CD8-positive, alpha-beta memory T cell (primary cell): Measurements from ENCODE around the gene EFCAB5. TPM values are rescaled to one million over a fixed set of nuclear protein-coding genes. Genes with fewer than 3 reads are reported as not detected.
"Not testable (repeated sequence)": the region's sequence is repeated elsewhere in the genome, so short reads cannot be mapped to it uniquely, and the experiment has no call there.

Source experiments
- CTCF ChIA-PET: fragments of 350-600 bp; sonication (Branson Sonifier 250); formaldehyde crosslinking; loops from one replicate; lab custom pipeline; 2021; ENCODE audit warnings: antibody characterized with exemption; lab: Charles Lee
- POLR2A ChIA-PET: fragments of 350-600 bp; sonication (Branson Sonifier 250); formaldehyde crosslinking; loops from one replicate; lab custom pipeline; 2021; ENCODE audit warnings: antibody characterized with exemption; lab: Charles Lee
- DNase-seq, 5 donors: peaks; one replicate each; pipeline versions ENCODE4 v3.0.0 to v3.0.0-alpha.2; 2020 to 2022; ENCODE audit warnings: mixed read lengths in 1 of 5
- H3K27ac ChIP-seq: one replicate; pipeline ENCODE4 v1.7.0; 2013; ENCODE audit warnings: low read depth, mild to moderate bottlenecking, low read length, moderate library complexity
- H3K27me3 ChIP-seq: 2 replicates; pipeline ENCODE4 v1.7.0; 2013; ENCODE audit warnings: low read length, mild to moderate bottlenecking; ENCODE audit not compliant: insufficient read depth, poor library complexity, severe bottlenecking
- H3K36me3 ChIP-seq: 2 replicates; pipeline ENCODE4 v1.7.0; 2013; ENCODE audit warnings: mild to moderate bottlenecking, low read length, moderate library complexity; ENCODE audit not compliant: insufficient read depth
- H3K4me1 ChIP-seq: 2 replicates; pipeline ENCODE4 v1.7.0; 2013; ENCODE audit warnings: mild to moderate bottlenecking, low read length, moderate library complexity; ENCODE audit not compliant: insufficient read depth
- H3K4me3 ChIP-seq: 2 replicates; pipeline ENCODE4 v1.7.0; 2013; ENCODE audit warnings: mild to moderate bottlenecking, low read length
- H3K9me3 ChIP-seq: 2 replicates; pipeline ENCODE4 v1.7.0; 2013; ENCODE audit warnings: mild to moderate bottlenecking, low read length
- H3K27ac Mint-ChIP-seq, 8 donors: one replicate each; pipeline ENCODE4 v1.8.0; 2020 to 2021; ENCODE audit warnings: mixed read lengths in 8 of 8, mild to moderate bottlenecking in 6 of 8, inconsistent platforms in 3 of 8, moderate library complexity in 3 of 8
- H3K27me3 Mint-ChIP-seq, 2 donors: one replicate each; pipeline ENCODE4 v1.8.0; 2020 to 2021; ENCODE audit warnings: mixed read lengths in 2 of 2, mild to moderate bottlenecking in 1 of 2, moderate library complexity in 1 of 2
- H3K36me3 Mint-ChIP-seq, 3 donors: one replicate each; pipeline ENCODE4 v1.8.0; 2020 to 2021; ENCODE audit warnings: mixed read lengths in 3 of 3, inconsistent platforms in 1 of 3, mild to moderate bottlenecking in 1 of 3
- H3K4me1 Mint-ChIP-seq, 3 donors: one replicate each; pipeline ENCODE4 v1.8.0; 2020 to 2021; ENCODE audit warnings: mixed read lengths in 3 of 3, inconsistent platforms in 1 of 3, mild to moderate bottlenecking in 1 of 3
- H3K4me3 Mint-ChIP-seq, 7 donors: one replicate each; pipeline ENCODE4 v1.8.0; 2020 to 2021; ENCODE audit warnings: mixed read lengths in 7 of 7, mild to moderate bottlenecking in 6 of 7, moderate library complexity in 4 of 7, inconsistent platforms in 2 of 7
- H3K9me3 Mint-ChIP-seq, 5 donors: one replicate each; pipeline ENCODE4 v1.8.0; 2020 to 2022; ENCODE audit warnings: mixed read lengths in 5 of 5, mild to moderate bottlenecking in 3 of 5, moderate library complexity in 2 of 5, inconsistent platforms in 1 of 5
- polyA plus RNA-seq: library from polyadenylated mRNA; unstranded; fragments of 300-500 nt; fragmentation: Illumina TruSeq; gene quantifications from one replicate; pipeline ENCODE4 v1.2.3, GENCODE V29; 2021
- total RNA-seq, 2 experiments: library from RNA; stranded (reverse); gene quantifications; one replicate each; pipeline ENCODE4 v1.2.3, GENCODE V29; 2021

The EFCAB5 gene
- total and polyA plus RNA-seq, 3 experiments from 2014 or later = 0.58 to 1.2 (median 0.84) TPM

DNA sequence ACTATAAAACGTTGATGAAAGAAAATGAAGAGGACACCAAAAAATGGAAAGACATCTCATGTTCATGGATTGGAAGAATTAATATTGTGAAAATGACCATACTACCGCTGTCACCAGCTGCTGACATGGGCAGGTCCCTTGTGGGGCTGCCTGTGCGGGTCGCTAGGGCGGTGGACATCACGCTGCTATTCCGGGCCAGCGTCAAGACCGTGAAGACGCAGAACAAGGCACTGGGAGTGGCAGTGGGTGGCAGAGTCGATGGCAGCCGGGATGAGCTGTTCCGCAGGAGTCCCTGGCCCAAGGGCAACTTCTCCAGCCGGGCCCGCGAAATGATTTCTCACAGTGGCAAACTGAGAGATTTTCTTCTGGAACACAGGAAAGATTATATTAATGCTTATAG is 127.0 kb downstream of the EFCAB5 start:
- no peak overlapping the region for H3K4me3 ChIP-seq
- no peak for DNase-seq
- no peak overlapping the region for H3K27ac Mint-ChIP-seq
- peaks cover 14% of the 10 kb centered on the region for H3K9me3 ChIP-seq
- no peaks in the 10 kb centered on the region for H3K4me1 Mint-ChIP-seq
- ChIA-PET POLR2A (no interaction called here), CTCF (interaction anchor here (0.9 kb wide), 1 partner anchor 25 kb away, joined by 3 read pairs; no protein-coding TSS in a partner anchor)
- H3K36me3 Mint-ChIP-seq = peaks cover 3 to 27% (median 3%) of the 10 kb centered on the region in 3 donors
- H3K27me3 Mint-ChIP-seq = peaks cover 27 to 43% of the 10 kb centered on the region in 2 donors
- H3K9me3 Mint-ChIP-seq = peaks cover 25 to 34% (median 31%) of the 10 kb centered on the region in 5 donors
- no peaks in the 10 kb centered on the region for H3K4me1 ChIP-seq
- H3K36me3 ChIP-seq = no peaks in the 10 kb centered on the region
- H3K27ac ChIP-seq = no peak overlapping the region
- no peaks in the 10 kb centered on the region for H3K27me3 ChIP-seq
- no peak overlapping the region for H3K4me3 Mint-ChIP-seq

DNA sequence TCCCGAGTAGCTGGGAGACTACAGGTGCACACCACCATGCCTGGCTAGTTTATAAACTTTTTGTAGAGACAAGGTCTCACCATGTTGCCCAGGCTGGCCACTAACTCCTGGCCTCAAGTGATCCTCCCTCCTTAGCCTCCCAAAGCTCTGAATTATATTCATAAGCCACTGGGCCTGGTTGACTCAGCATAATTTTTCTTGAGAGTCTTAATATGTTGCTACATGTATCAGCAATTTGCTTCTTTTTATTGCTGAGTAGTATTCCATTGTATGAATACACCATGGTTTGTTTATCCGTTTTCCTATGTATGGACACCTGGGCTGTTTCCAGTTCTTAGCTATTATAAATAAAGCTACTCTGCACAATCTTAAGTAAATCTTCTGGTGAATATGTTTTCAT is 132.8 kb downstream of the EFCAB5 start:
- Histone ChIP-seq H3K27ac (no peak overlapping the region), H3K36me3 (no peaks in the 10 kb centered on the region), H3K9me3 (no peaks in the 10 kb centered on the region), H3K27me3 (peaks cover 3% of the 10 kb centered on the region), H3K4me1 (no peaks in the 10 kb centered on the region), H3K4me3 (no peak overlapping the region)
- no peaks in the 10 kb centered on the region for H3K9me3 Mint-ChIP-seq
- no peak overlapping the region for H3K27ac Mint-ChIP-seq
- peaks cover 14 to 28% of the 10 kb centered on the region in 2 donors for H3K27me3 Mint-ChIP-seq
- H3K4me1 Mint-ChIP-seq = no peaks in the 10 kb centered on the region
- H3K4me3 Mint-ChIP-seq = no peak overlapping the region
- H3K36me3 Mint-ChIP-seq = no peaks in the 10 kb centered on the region
- ChIA-PET POLR2A (no interaction called here), CTCF (no interaction called here)
- no peak for DNase-seq

DNA sequence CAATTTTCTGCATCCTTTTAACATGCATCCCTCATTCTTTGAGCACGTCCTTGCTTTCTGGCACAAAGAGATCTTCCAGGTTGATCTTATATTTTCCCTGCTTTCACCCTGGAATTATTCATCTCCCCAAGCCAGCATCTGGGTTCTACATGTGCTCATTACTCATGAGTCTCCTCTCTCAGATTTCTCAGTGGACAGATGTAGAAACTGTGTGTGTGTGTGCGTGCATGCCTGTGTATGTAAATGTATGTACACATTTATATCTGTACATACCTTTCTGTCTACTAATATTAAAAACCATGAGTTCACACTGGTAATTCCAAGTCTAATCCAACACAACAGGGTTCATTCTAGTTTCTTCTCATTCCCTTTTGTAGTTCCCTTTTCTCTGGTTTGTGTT is 133.3 kb downstream of the EFCAB5 start:
- H3K27me3 ChIP-seq = peaks cover 3% of the 10 kb centered on the region
- H3K27me3 Mint-ChIP-seq = peaks cover 10 to 28% of the 10 kb centered on the region in 2 donors
- no peaks in the 10 kb centered on the region for H3K9me3 ChIP-seq
- no peaks in the 10 kb centered on the region for H3K36me3 Mint-ChIP-seq
- ChIA-PET CTCF (no interaction called here), POLR2A (no interaction called here)
- H3K4me1 Mint-ChIP-seq = no peaks in the 10 kb centered on the region
- H3K9me3 Mint-ChIP-seq = no peaks in the 10 kb centered on the region
- no peak overlapping the region for H3K4me3 Mint-ChIP-seq
- DNase-seq = no peak
- H3K4me3 ChIP-seq = no peak overlapping the region
- H3K27ac Mint-ChIP-seq = peak overlapping the region in 1 of 8 donors; percentile 22
- H3K27ac ChIP-seq = no peak overlapping the region
- no peaks in the 10 kb centered on the region for H3K4me1 ChIP-seq
- no peaks in the 10 kb centered on the region for H3K36me3 ChIP-seq

DNA sequence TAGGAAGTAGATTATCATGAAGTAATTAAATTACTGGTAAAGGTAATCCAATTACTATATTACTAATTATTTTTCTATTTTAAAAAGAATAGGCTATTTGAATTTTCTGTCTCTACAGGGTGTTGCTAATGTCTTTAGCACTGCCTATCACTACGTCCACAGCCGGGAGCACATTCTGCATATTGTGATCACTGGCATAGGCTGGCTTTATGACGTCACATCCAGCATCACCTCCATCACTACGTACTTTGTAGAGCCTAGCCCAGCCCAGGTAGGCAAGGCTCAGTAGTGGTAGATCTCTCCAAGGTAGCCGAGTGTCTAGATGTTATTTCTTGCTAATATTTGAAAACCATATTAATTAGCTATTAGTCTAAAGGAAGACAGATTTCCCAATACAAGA is 141.3 kb downstream of the EFCAB5 start:
- ChIA-PET POLR2A (no interaction called here), CTCF (interaction anchor here (2.1 kb wide), 1 partner anchor 11 kb away, joined by 10 read pairs; no protein-coding TSS in a partner anchor)
- H3K4me1 ChIP-seq = no peaks in the 10 kb centered on the region
- H3K36me3 Mint-ChIP-seq = no peaks in the 10 kb centered on the region
- peaks cover 0 to 2% (median 0%) of the 10 kb centered on the region in 5 donors for H3K9me3 Mint-ChIP-seq
- peaks cover 9 to 33% of the 10 kb centered on the region in 2 donors for H3K27me3 Mint-ChIP-seq
- H3K36me3 ChIP-seq = no peaks in the 10 kb centered on the region
- no peaks in the 10 kb centered on the region for H3K4me1 Mint-ChIP-seq
- no peaks in the 10 kb centered on the region for H3K9me3 ChIP-seq
- H3K27me3 ChIP-seq = no peaks in the 10 kb centered on the region
- no peak overlapping the region for H3K4me3 ChIP-seq
- no peak for DNase-seq
- no peak overlapping the region for H3K4me3 Mint-ChIP-seq
- H3K27ac Mint-ChIP-seq = no peak overlapping the region
- no peak overlapping the region for H3K27ac ChIP-seq

DNA sequence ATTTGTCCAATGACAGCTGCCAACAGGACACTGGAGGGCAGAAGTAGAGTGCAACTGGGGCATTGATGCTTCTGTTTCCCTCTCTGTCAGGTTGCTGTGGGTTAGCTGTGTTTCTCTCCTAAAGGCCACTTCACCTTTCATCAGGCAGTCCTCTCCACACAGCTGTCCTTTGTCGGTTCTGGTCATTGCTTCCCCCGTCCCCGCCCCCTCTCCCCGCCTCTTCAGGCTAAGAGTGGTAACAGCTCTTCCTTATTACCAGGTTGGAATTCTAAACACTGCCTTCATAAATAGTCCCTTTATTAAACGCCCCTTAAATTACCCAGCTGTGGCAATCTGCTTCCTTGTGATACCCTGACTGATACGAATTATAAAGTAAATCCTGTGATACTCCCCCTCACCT is 143.4 kb downstream of the EFCAB5 start:
- H3K9me3 ChIP-seq = no peaks in the 10 kb centered on the region
- Mint-ChIP-seq H3K36me3 (no peaks in the 10 kb centered on the region), H3K4me1 (no peaks in the 10 kb centered on the region), H3K4me3 (no peak overlapping the region), H3K9me3 (peaks cover 0 to 2% (median 0%) of the 10 kb centered on the region in 5 donors), H3K27ac (no peak overlapping the region), H3K27me3 (peaks cover 14 to 32% of the 10 kb centered on the region in 2 donors)
- ChIA-PET CTCF (interaction anchor here (2.1 kb wide), 1 partner anchor 9 kb away, joined by 10 read pairs; no protein-coding TSS in a partner anchor), POLR2A (no interaction called here)
- no peaks in the 10 kb centered on the region for H3K4me1 ChIP-seq
- H3K27ac ChIP-seq = no peak overlapping the region
- DNase-seq = no peak
- H3K36me3 ChIP-seq = no peaks in the 10 kb centered on the region
- H3K4me3 ChIP-seq = no peak overlapping the region
- H3K27me3 ChIP-seq = no peaks in the 10 kb centered on the region

DNA sequence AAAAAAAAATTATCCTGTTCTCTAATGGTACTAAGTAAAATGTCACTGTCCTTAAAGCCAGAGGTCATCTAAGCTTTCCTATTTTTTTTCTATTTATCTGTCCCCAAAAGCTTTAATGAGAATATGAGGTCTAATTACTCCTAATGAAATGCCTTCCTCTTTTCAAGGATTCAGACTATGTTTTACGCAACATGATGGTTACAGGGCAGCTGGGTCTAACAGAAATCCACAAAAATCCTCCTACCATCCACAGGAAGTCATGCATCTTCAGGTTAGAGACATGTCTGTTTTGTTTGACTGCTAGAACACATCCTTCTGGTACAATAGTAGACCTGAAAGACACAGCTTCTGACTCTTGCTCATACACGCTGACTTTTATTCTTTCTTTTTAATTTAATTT is 145.5 kb downstream of the EFCAB5 start:
- Mint-ChIP-seq H3K4me1 (no peaks in the 10 kb centered on the region), H3K4me3 (no peak overlapping the region), H3K9me3 (peaks cover 0 to 2% (median 0%) of the 10 kb centered on the region in 5 donors), H3K27ac (no peak overlapping the region), H3K27me3 (peaks cover 16 to 38% of the 10 kb centered on the region in 2 donors), H3K36me3 (no peaks in the 10 kb centered on the region)
- Histone ChIP-seq H3K36me3 (no peaks in the 10 kb centered on the region), H3K27me3 (no peaks in the 10 kb centered on the region), H3K27ac (no peak overlapping the region), H3K4me3 (no peak overlapping the region), H3K9me3 (no peaks in the 10 kb centered on the region), H3K4me1 (no peaks in the 10 kb centered on the region)
- no peak for DNase-seq
- CTCF ChIA-PET = no interaction called here
- POLR2A ChIA-PET = no interaction called here

DNA sequence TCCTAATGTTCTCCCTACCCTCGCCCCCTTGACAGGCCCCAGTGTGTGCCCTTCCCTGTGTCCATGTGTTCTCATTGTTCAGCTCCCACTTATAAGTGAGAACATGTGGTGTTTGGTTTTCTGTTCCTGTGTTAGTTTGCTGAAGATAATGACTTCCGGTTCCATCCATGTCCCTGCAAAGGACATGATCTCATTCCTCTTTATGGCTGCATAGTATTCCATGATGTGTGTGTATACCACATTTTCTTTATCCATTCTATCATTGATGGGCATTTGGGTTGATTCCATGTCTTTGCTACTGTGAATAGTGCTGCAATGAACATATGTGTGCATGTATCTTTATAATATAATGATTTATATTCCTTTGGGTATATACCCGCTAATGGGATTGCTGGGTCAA is 146.0 kb downstream of the EFCAB5 start:
- H3K27me3 Mint-ChIP-seq = peaks cover 16 to 38% of the 10 kb centered on the region in 2 donors
- POLR2A ChIA-PET, H3K36me3 ChIP-seq, H3K27ac Mint-ChIP-seq, H3K27me3 ChIP-seq, H3K4me1 ChIP-seq, H3K27ac ChIP-seq, CTCF ChIA-PET, H3K9me3 ChIP-seq, H3K4me1 Mint-ChIP-seq, DNase-seq, H3K4me3 Mint-ChIP-seq, H3K4me3 ChIP-seq, H3K36me3 Mint-ChIP-seq, H3K9me3 Mint-ChIP-seq: not testable (repeated sequence)

DNA sequence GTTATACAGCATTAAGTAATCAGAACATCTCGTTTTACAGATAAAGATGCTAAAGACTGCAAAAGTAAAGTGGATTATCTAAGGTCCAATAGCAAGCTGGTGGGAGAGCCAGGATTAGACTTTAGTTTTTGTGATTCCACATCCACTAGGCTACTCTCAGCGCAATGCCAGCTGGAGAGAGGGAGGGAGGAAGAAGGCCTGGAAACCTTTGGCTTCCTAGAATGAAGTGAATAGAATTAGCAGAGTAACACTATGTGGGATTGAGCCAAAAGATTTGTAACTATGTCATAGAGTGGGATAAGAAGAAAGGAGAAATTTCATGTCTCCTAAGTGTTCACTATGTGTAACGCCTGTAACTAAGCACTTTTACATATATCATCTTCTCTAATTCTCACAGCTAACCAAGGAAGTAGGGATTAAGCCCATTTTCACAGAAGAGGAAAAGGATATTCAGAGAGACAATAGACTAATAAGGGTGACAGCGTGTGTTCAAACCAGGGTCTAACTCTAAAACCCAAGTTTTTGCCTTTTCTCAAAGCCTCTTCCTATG is 149.8 kb downstream of the EFCAB5 start:
- H3K27me3 ChIP-seq = no peaks in the 10 kb centered on the region
- Mint-ChIP-seq H3K27ac (no peak overlapping the region), H3K36me3 (no peaks in the 10 kb centered on the region), H3K27me3 (peaks cover 17 to 45% of the 10 kb centered on the region in 2 donors), H3K4me1 (peaks cover 6 to 9% (median 6%) of the 10 kb centered on the region in 3 donors), H3K4me3 (no peak overlapping the region), H3K9me3 (peaks cover 0 to 2% (median 0%) of the 10 kb centered on the region in 5 donors)
- POLR2A ChIA-PET = no interaction called here
- H3K4me3 ChIP-seq = no peak overlapping the region
- DNase-seq = no peak
- CTCF ChIA-PET = no interaction called here
- no peaks in the 10 kb centered on the region for H3K36me3 ChIP-seq
- H3K27ac ChIP-seq = no peak overlapping the region
- H3K9me3 ChIP-seq = no peaks in the 10 kb centered on the region
- H3K4me1 ChIP-seq = peaks cover 7% of the 10 kb centered on the region
